HG02852 (cell line): ENCODE results near the gene ENTPD2.

Experiments used
- ATAC-seq: cut with Tn5 transposase; IDR thresholded peaks from one replicate; pipeline ENCODE4 v1.9.1; 2021; ENCODE audit warnings: mild to moderate bottlenecking, moderate library complexity; ENCODE audit not compliant: unreplicated experiment

The ENTPD2 gene

DNA sequence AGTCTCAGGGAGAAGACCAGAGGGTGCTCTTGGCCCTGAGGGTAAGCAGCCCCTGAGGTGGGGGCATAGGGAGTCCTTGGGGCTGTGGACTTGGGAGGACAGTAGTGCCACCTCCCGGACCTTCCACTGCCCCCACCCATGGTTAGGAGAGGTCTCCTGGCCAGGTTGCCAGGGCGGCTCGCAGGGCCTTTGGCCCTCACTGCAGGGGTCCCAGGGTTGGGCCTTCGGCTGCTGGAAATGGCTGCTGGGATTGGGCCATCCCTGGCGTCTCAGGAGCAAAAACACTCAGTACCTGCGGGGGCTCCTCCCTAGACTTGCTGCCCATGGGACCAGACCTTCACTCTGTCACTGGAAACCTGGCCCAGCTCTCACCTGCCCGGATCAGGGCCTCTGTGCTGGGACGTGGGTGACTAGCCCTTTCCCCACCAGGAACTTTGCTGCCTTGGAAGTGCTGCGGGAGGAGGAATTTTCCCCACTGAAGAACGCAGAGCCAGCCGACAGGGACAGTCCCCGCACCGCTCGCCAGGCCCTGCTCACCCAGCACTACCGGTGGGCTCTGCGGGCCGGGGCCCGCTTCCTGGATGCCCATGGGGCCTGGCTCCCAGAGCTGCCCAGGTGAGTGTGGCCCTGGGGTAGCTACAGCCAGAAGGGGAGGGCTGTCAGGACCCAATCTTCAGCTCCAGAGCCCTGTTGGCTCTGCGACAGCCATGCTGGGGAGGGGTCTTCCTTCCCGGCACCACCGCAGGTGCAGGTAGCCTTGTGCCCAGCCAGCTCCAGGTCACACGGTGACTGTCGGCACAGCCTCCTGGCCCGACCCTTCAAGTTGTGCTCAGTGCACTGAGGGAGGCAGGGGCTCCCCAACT lies 26.6 kb upstream of the ENTPD2 start:
- no peak for ATAC-seq

GRCh38 chr9:137079401-137079787 lies 25.5 kb upstream of the ENTPD2 start:
- ATAC-seq, result no peak

DNA sequence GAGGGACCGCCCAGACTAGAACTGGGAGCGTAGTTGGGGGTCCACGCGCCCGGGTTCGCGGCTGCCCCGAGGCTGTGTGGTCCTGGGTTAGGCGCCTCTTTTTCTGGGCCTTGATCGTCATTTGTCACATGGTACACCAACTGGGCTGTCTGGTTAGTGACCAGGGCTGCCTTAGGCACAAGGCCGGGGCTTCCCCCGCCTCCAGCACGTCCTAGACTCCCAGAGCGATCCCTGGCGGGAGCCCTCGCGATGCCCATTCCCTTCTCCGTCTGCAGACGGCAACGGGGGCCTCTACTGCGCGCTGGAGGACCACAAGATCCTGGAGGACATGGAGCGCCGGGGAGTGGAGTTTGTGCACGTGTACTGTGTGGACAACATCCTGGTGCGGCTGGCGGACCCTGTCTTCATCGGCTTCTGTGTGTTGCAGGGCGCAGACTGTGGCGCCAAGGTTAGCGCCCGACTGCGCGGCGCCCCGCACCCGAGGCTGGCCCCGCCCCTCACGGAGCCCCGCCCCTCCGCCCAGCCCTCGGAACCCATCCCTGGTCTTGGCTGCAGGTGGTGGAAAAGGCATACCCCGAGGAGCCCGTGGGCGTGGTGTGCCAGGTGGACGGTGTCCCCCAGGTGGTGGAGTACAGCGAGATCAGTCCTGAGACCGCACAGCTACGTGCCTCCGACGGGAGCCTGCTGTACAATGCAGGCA lies 25.0 kb upstream of the ENTPD2 start:
- ATAC-seq, result no peak

- no peak for ATAC-seq
These were observed 24.2 kb upstream of the ENTPD2 start for GRCh38 chr9:137077758-137078693.

GRCh38 chr9:137077010-137077747 lies 23.3 kb upstream of the ENTPD2 start, which contains the start of gene UAP1L1:
Gene UAP1L1, plus strand, starts transcription at chr9:137077517. Its CDS starts 16 bp downstream, at chr9:137077533.
- ATAC-seq, result no peak

- no peak for ATAC-seq
These were observed 22.8 kb upstream of the ENTPD2 start for GRCh38 chr9:137076636-137077009.

DNA sequence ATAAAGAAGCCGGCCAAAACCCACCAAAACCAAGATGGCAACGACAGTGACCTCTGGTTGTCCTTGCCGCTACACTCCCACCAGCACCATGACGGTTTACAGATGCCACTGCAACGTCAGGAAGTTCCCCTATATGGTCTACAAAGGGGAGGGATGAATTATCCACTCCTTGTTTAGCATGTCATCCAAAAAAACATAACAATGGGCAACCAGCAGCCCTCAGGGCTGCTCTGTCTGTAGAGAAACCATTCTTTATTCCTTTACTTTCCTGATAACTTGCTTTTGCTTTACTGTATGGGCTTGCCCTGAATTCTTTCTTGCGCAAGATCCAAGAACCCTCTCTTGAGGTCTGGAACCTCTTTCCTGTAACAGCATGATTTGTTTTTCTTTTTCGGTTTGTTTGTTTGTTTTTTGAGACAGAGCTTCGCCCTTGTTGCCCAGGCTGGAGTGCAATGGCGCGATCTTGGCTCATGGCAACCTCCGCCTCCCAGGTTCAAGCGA lies 21.5 kb upstream of the ENTPD2 start:
- no peak for ATAC-seq

GRCh38 chr9:137074657-137075274 lies 20.9 kb upstream of the ENTPD2 start:
- ATAC-seq, result no peak

- no peak for ATAC-seq
These were observed 20.1 kb upstream of the ENTPD2 start for GRCh38 chr9:137073992-137074399.

- no peak for ATAC-seq
These were observed 17.4 kb upstream of the ENTPD2 start for GRCh38 chr9:137071282-137071681.

DNA sequence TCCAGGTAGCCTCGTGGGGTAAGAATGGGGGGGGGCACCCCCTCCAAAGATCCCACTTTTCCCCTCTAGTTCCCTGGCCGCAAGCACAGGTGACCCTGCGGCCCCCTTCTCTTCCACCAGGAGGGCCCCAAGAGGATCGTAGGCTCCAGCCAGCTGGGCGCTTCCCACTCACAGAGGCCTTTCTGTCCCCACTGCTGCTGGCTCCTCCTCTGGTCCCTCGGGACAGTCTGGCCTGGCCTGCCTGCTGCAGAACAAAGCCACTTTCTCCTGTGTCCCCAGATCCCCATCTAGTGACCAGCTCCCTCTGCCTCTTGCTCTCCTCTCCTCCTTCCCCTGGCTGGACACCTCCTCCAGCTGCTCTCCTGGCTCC lies 17.0 kb upstream of the ENTPD2 start:
- no peak for ATAC-seq

- ATAC-seq, result peak; percentile 75
These were observed 16.5 kb upstream of the ENTPD2 start, which contains the start of gene SAPCD2 for GRCh38 chr9:137070201-137070905. Gene SAPCD2, minus strand, starts transcription at chr9:137070557. Its CDS starts 97 bp downstream, at chr9:137070460.

GRCh38 chr9:137069508-137070091 lies 15.7 kb upstream of the ENTPD2 start:
- no peak for ATAC-seq

DNA sequence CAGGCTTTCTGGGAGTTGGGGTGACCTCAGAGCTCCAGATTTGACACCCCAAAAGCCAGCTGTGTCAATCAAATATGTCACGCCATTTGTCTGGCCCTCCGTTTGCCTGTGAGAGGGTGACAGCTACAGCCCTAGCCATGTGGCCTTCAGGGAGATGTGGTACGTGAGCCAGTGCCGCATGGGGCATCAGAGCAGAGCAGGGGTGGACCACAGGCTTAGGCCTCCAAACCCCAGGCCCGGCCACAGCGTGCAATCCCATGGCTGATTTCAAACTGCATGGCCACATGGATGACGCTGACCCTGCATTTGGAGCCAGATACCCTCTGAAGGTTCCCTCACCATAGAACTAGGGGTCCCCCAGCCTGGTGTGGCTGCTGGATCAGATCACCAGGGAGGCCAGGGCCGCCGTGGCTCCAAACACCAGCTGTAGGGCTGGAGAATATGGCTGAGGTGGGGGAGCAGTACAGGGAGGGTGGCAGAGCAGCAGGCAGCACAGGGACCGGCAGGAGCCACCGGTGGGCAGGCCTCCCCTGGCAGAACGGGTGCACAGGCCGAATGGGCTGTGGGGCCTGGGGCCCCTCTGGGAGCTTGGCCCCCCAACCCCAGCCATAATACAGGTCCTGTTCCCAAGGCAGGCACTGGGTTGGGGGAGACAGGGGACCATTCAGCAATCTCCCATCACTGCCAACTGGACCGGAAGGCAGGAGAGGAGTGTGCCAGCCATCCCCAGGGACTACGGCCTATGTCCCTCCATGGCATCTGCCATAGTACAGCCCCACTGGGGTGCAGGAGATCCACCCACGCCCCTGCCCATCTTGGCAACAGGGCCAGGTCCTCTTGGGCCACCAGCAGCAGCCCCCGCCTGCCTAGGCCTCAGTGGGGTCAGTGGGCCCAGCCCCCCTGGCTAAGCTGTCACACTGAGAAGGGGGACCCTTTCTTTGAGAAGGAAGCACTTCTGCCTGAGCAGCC lies 15.0 kb upstream of the ENTPD2 start:
- ATAC-seq, result no peak

GRCh38 chr9:137067860-137068538 lies 14.1 kb upstream of the ENTPD2 start:
- ATAC-seq, result no peak

DNA sequence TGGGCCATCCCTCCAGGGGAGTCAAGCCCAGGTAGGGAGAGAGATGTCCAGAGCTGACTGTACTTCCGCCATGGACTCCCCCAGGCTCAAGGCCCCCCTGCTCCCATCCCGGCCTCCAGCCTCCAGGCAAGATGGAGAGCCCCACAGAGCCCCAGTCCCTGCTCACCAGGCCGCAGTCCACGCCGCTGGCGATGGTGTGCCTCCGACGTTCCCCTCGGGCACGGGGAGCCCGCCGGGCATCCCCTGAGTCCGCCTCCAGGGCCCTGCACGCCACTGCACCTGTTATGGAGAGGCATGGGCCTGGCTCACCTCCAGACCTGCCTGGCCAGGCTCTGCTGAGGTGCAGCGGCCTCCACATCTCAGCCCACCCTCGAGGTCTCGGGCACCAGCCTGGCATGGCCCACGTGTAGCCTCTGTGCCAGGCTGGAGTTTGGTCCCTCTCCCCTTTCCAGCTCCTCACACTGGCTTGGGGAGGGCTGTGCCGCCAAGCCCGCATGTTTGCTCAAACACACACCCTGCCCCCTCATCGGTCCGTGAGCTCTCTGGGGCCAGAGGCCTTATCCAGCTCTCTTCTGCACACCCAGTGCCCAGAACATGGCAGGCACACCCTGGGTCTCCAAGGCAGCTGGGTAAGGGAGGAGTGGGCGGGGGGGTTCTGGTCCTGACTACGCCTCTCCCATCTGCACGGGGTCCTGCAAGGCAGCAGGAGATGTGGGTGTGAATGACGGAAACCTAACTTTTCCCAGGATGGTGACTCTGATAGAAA lies 12.4 kb upstream of the ENTPD2 start:
- ATAC-seq, result no peak
